ENCODE measurements around the gene CRPPA.

Gene CRPPA

GRCh38 chr7:16433568-16434122, 12.3 kb upstream of the CRPPA start:
- H3K4me3 Mint-ChIP-seq = no peak overlapping the region
- H3K36me3 Mint-ChIP-seq (ENCODE audit: low read depth) = no peaks in the 10 kb centered on the region
- H3K9me3 Mint-ChIP-seq = no peaks in the 10 kb centered on the region
- no peak overlapping the region for H3K27ac Mint-ChIP-seq
- peaks cover 12% of the 10 kb centered on the region for H3K27me3 Mint-ChIP-seq (ENCODE audit: low read depth)
- no peaks in the 10 kb centered on the region for H3K4me1 Mint-ChIP-seq (ENCODE audit: low read depth)

GRCh38 chr7:16432425-16432731, 11.0 kb upstream of the CRPPA start:
- no peak overlapping the region for H3K4me3 Mint-ChIP-seq
- H3K27ac Mint-ChIP-seq = no peak overlapping the region
- no peaks in the 10 kb centered on the region for H3K36me3 Mint-ChIP-seq (ENCODE audit: low read depth)
- H3K27me3 Mint-ChIP-seq (ENCODE audit: low read depth) = peaks cover 12% of the 10 kb centered on the region
- H3K4me1 Mint-ChIP-seq (ENCODE audit: low read depth) = no peaks in the 10 kb centered on the region
- no peaks in the 10 kb centered on the region for H3K9me3 Mint-ChIP-seq

GRCh38 chr7:16431646-16432424, 10.5 kb upstream of the CRPPA start:
- H3K36me3 Mint-ChIP-seq (ENCODE audit: low read depth) = no peaks in the 10 kb centered on the region
- no peak overlapping the region for H3K27ac Mint-ChIP-seq
- no peak overlapping the region for H3K4me3 Mint-ChIP-seq
- no peaks in the 10 kb centered on the region for H3K4me1 Mint-ChIP-seq (ENCODE audit: low read depth)
- H3K27me3 Mint-ChIP-seq (ENCODE audit: low read depth) = peaks cover 12% of the 10 kb centered on the region
- no peaks in the 10 kb centered on the region for H3K9me3 Mint-ChIP-seq

- Mint-ChIP-seq H3K4me3 (no peak overlapping the region), H3K36me3 (ENCODE audit: low read depth) (no peaks in the 10 kb centered on the region), H3K27me3 (ENCODE audit: low read depth) (peaks cover 12% of the 10 kb centered on the region), H3K27ac (no peak overlapping the region), H3K9me3 (no peaks in the 10 kb centered on the region), H3K4me1 (ENCODE audit: low read depth) (no peaks in the 10 kb centered on the region)
Measured at GRCh38 chr7:16430133-16430532, 8.8 kb upstream of the CRPPA start.

- H3K36me3 Mint-ChIP-seq (ENCODE audit: low read depth) = no peaks in the 10 kb centered on the region
- H3K9me3 Mint-ChIP-seq = no peaks in the 10 kb centered on the region
- peaks cover 14% of the 10 kb centered on the region for H3K27me3 Mint-ChIP-seq (ENCODE audit: low read depth)
- no peaks in the 10 kb centered on the region for H3K4me1 Mint-ChIP-seq (ENCODE audit: low read depth)
- no peak overlapping the region for H3K27ac Mint-ChIP-seq
- no peak overlapping the region for H3K4me3 Mint-ChIP-seq
Measured at GRCh38 chr7:16428672-16429071, 7.3 kb upstream of the CRPPA start.

- no peak overlapping the region for H3K4me3 Mint-ChIP-seq
- peaks cover 14% of the 10 kb centered on the region for H3K27me3 Mint-ChIP-seq (ENCODE audit: low read depth)
- H3K36me3 Mint-ChIP-seq (ENCODE audit: low read depth) = no peaks in the 10 kb centered on the region
- H3K9me3 Mint-ChIP-seq = no peaks in the 10 kb centered on the region
- no peaks in the 10 kb centered on the region for H3K4me1 Mint-ChIP-seq (ENCODE audit: low read depth)
- H3K27ac Mint-ChIP-seq = no peak overlapping the region
Measured at GRCh38 chr7:16428182-16428581, 6.8 kb upstream of the CRPPA start.

GRCh38 chr7:16423761-16424160, 2.4 kb upstream of the CRPPA start:
- Mint-ChIP-seq H3K9me3 (peaks cover under 1% of the 10 kb centered on the region), H3K27ac (no peak overlapping the region), H3K36me3 (ENCODE audit: low read depth) (no peaks in the 10 kb centered on the region), H3K4me3 (no peak overlapping the region), H3K27me3 (ENCODE audit: low read depth) (peaks cover 10% of the 10 kb centered on the region), H3K4me1 (ENCODE audit: low read depth) (peaks cover 9% of the 10 kb centered on the region)

GRCh38 chr7:16422917-16423316, 1.6 kb upstream of the CRPPA start:
- Mint-ChIP-seq H3K4me3 (no peak overlapping the region), H3K27ac (no peak overlapping the region), H3K27me3 (ENCODE audit: low read depth) (peaks cover 10% of the 10 kb centered on the region), H3K36me3 (ENCODE audit: low read depth) (no peaks in the 10 kb centered on the region), H3K9me3 (peaks cover 8% of the 10 kb centered on the region), H3K4me1 (ENCODE audit: low read depth) (peaks cover 9% of the 10 kb centered on the region)

- Mint-ChIP-seq H3K36me3 (ENCODE audit: low read depth) (no peaks in the 10 kb centered on the region), H3K4me1 (ENCODE audit: low read depth) (peaks cover 9% of the 10 kb centered on the region), H3K27ac (peak overlapping the region; percentile 37), H3K9me3 (peaks cover 8% of the 10 kb centered on the region), H3K27me3 (ENCODE audit: low read depth) (peaks cover 10% of the 10 kb centered on the region), H3K4me3 (peak overlapping the region; percentile 35)
Measured at GRCh38 chr7:16422103-16422435, 731 bp upstream of the CRPPA start.

GRCh38 chr7:16420649-16421332, 547 bp downstream of the CRPPA start:
- Mint-ChIP-seq H3K36me3 (ENCODE audit: low read depth) (peaks cover 2% of the 10 kb centered on the region), H3K9me3 (peaks cover 8% of the 10 kb centered on the region), H3K4me3 (peak overlapping the region; percentile 80), H3K27ac (peak overlapping the region; percentile 85), H3K27me3 (ENCODE audit: low read depth) (peaks cover 5% of the 10 kb centered on the region), H3K4me1 (ENCODE audit: low read depth) (peaks cover 12% of the 10 kb centered on the region)

GRCh38 chr7:16420329-16420648, 1.0 kb downstream of the CRPPA start:
- peaks cover 2% of the 10 kb centered on the region for H3K36me3 Mint-ChIP-seq (ENCODE audit: low read depth)
- H3K4me3 Mint-ChIP-seq = peak overlapping the region; percentile 80
- peaks cover 5% of the 10 kb centered on the region for H3K27me3 Mint-ChIP-seq (ENCODE audit: low read depth)
- H3K9me3 Mint-ChIP-seq = peaks cover 8% of the 10 kb centered on the region
- H3K4me1 Mint-ChIP-seq (ENCODE audit: low read depth) = peaks cover 12% of the 10 kb centered on the region
- H3K27ac Mint-ChIP-seq = peak overlapping the region; percentile 85

- Mint-ChIP-seq H3K9me3 (peaks cover 8% of the 10 kb centered on the region), H3K4me1 (ENCODE audit: low read depth) (peaks cover 12% of the 10 kb centered on the region), H3K27me3 (ENCODE audit: low read depth) (peaks cover 1% of the 10 kb centered on the region), H3K4me3 (peak overlapping the region; percentile 80), H3K36me3 (ENCODE audit: low read depth) (peaks cover 2% of the 10 kb centered on the region), H3K27ac (peak overlapping the region; percentile 85)
Measured at GRCh38 chr7:16419859-16420258, 1.5 kb downstream of the CRPPA start.

GRCh38 chr7:16419126-16419525, 2.2 kb downstream of the CRPPA start:
- H3K27ac Mint-ChIP-seq = no peak overlapping the region
- peaks cover 2% of the 10 kb centered on the region for H3K36me3 Mint-ChIP-seq (ENCODE audit: low read depth)
- peaks cover 8% of the 10 kb centered on the region for H3K9me3 Mint-ChIP-seq
- H3K27me3 Mint-ChIP-seq (ENCODE audit: low read depth) = no peaks in the 10 kb centered on the region
- no peak overlapping the region for H3K4me3 Mint-ChIP-seq
- peaks cover 12% of the 10 kb centered on the region for H3K4me1 Mint-ChIP-seq (ENCODE audit: low read depth)

- H3K36me3 Mint-ChIP-seq (ENCODE audit: low read depth) = peaks cover 2% of the 10 kb centered on the region
- no peak overlapping the region for H3K27ac Mint-ChIP-seq
- peaks cover 12% of the 10 kb centered on the region for H3K4me1 Mint-ChIP-seq (ENCODE audit: low read depth)
- H3K4me3 Mint-ChIP-seq = no peak overlapping the region
- peaks cover 8% of the 10 kb centered on the region for H3K9me3 Mint-ChIP-seq
- H3K27me3 Mint-ChIP-seq (ENCODE audit: low read depth) = no peaks in the 10 kb centered on the region
Measured at GRCh38 chr7:16417906-16418305, 3.4 kb downstream of the CRPPA start.

All from T-helper 1 cell treated with Interleukin-12 subunit alpha and Interleukin-12 subunit beta and Interleukin-4 antibody, amounts not matched to agents 30 μg/mL and 1 μg/mL, for 36 hours (primary cell).